Effector memory CD8-positive, alpha-beta T cell (primary cell): ENCODE measurements around the gene SART1.
A peak's percentile ranks its signal among the peaks of the same experiment; 100 is the strongest.

Experiments
- ATAC-seq: fragments of 150-1000 bp; cut with Tn5 transposase; replicated peaks from 2 replicates; pipeline ENCODE4 v1.10.0; 2021; ENCODE audit warnings: mild to moderate bottlenecking, moderate library complexity
- DNase-seq, 3 experiments: peaks; one replicate each; pipeline ENCODE4 v3.0.0; 2021
- H3K27ac Mint-ChIP-seq, 2 donors: one replicate each; pipeline ENCODE4 v1.8.0; 2022; ENCODE audit warnings: mild to moderate bottlenecking in 2 of 2, mixed read lengths in 2 of 2, moderate library complexity in 2 of 2
- H3K27me3 Mint-ChIP-seq, 2 donors: one replicate each; pipeline ENCODE4 v1.8.0; 2022; ENCODE audit warnings: mixed read lengths in 2 of 2
- H3K36me3 Mint-ChIP-seq: one replicate; pipeline ENCODE4 v1.8.0; 2022; ENCODE audit warnings: mild to moderate bottlenecking, moderate library complexity, mixed read lengths; ENCODE audit not compliant: insufficient read depth
- H3K4me1 Mint-ChIP-seq, 2 donors: one replicate each; pipeline ENCODE4 v1.8.0; 2022; ENCODE audit warnings: low read depth in 2 of 2, mixed read lengths in 2 of 2
- H3K4me3 Mint-ChIP-seq, 2 donors: one replicate each; pipeline ENCODE4 v1.8.0; 2022; ENCODE audit warnings: mild to moderate bottlenecking in 2 of 2, mixed read lengths in 2 of 2, moderate library complexity in 2 of 2
- H3K9me3 Mint-ChIP-seq, 2 donors: one replicate each; pipeline ENCODE4 v1.8.0; 2022; ENCODE audit warnings: mixed read lengths in 2 of 2

SART1 gene

GRCh38 chr11:65978391-65979238 lies 17.1 kb downstream of the SART1 start:
- Mint-ChIP-seq H3K27me3 (no peaks in the 10 kb centered on the region), H3K36me3 (peaks cover 57% of the 10 kb centered on the region), H3K4me1 (peaks cover 6 to 10% of the 10 kb centered on the region in 2 donors), H3K27ac (peak overlapping the region in 1 of 2 donors; percentile 82), H3K9me3 (no peaks in the 10 kb centered on the region), H3K4me3 (no peak overlapping the region)
- ATAC-seq: no peak
- DNase-seq: no peak

GRCh38 chr11:65979261-65979759 lies 17.8 kb downstream of the SART1 start:
- no peaks in the 10 kb centered on the region for H3K27me3 Mint-ChIP-seq
- peaks cover 51% of the 10 kb centered on the region for H3K36me3 Mint-ChIP-seq
- H3K9me3 Mint-ChIP-seq: no peaks in the 10 kb centered on the region
- DNase-seq: no peak
- no peak for ATAC-seq
- H3K4me1 Mint-ChIP-seq: peaks cover 6 to 8% of the 10 kb centered on the region in 2 donors
- H3K4me3 Mint-ChIP-seq: no peak overlapping the region
- peak overlapping the region in 1 of 2 donors; percentile 81 for H3K27ac Mint-ChIP-seq

- peaks cover 0 to under 1% of the 10 kb centered on the region in 2 donors for H3K4me1 Mint-ChIP-seq
- no peak overlapping the region for H3K4me3 Mint-ChIP-seq
- H3K9me3 Mint-ChIP-seq: no peaks in the 10 kb centered on the region
- H3K27me3 Mint-ChIP-seq: no peaks in the 10 kb centered on the region
- H3K36me3 Mint-ChIP-seq: peaks cover 32% of the 10 kb centered on the region
- ATAC-seq (no peak), DNase-seq (no peak)
- H3K27ac Mint-ChIP-seq: no peak overlapping the region
Observed at GRCh38 chr11:65981101-65981740, 19.7 kb downstream of the SART1 start.

- peaks cover 28% of the 10 kb centered on the region for H3K36me3 Mint-ChIP-seq
- no peak for DNase-seq
- H3K9me3 Mint-ChIP-seq: no peaks in the 10 kb centered on the region
- no peak overlapping the region for H3K27ac Mint-ChIP-seq
- H3K4me1 Mint-ChIP-seq: no peaks in the 10 kb centered on the region
- H3K4me3 Mint-ChIP-seq: no peak overlapping the region
- no peak for ATAC-seq
- H3K27me3 Mint-ChIP-seq: no peaks in the 10 kb centered on the region
Observed at GRCh38 chr11:65981972-65982823, 20.7 kb downstream of the SART1 start.

- no peak overlapping the region for H3K4me3 Mint-ChIP-seq
Observed at GRCh38 chr11:65982824-65983588, 21.5 kb downstream of the SART1 start.

GRCh38 chr11:65983589-65983987 lies 22.1 kb downstream of the SART1 start:
- peak overlapping the region in 1 of 2 donors; percentile 59 for H3K27ac Mint-ChIP-seq
- peaks cover 19% of the 10 kb centered on the region for H3K36me3 Mint-ChIP-seq
- H3K4me1 Mint-ChIP-seq: no peaks in the 10 kb centered on the region
- DNase-seq (no peak), ATAC-seq (no peak)
- H3K4me3 Mint-ChIP-seq: no peak overlapping the region
- no peaks in the 10 kb centered on the region for H3K27me3 Mint-ChIP-seq
- H3K9me3 Mint-ChIP-seq: no peaks in the 10 kb centered on the region

More at GRCh38 chr11:65982824-65983588, 21.5 kb downstream of the SART1 start:
- Mint-ChIP-seq H3K4me1 (no peaks in the 10 kb centered on the region), H3K36me3 (peaks cover 24% of the 10 kb centered on the region), H3K27me3 (no peaks in the 10 kb centered on the region), H3K27ac (peak overlapping the region in 1 of 2 donors; percentile 59), H3K9me3 (no peaks in the 10 kb centered on the region)
- no peak for ATAC-seq
- no peak for DNase-seq

- ATAC-seq: no peak
- Mint-ChIP-seq H3K4me3 (no peak overlapping the region), H3K4me1 (peaks cover 6 to 8% of the 10 kb centered on the region in 2 donors), H3K36me3 (no peaks in the 10 kb centered on the region), H3K9me3 (no peaks in the 10 kb centered on the region), H3K27ac (no peak overlapping the region), H3K27me3 (no peaks in the 10 kb centered on the region)
- no peak for DNase-seq
Observed at GRCh38 chr11:65987336-65987735, 25.8 kb downstream of the SART1 start.

GRCh38 chr11:65988791-65989592 lies 27.5 kb downstream of the SART1 start:
- peak; percentile 91 to 95 (median 93) for DNase-seq

GRCh38 chr11:65992056-65992455 lies 30.5 kb downstream of the SART1 start:
- no peak overlapping the region for H3K4me3 Mint-ChIP-seq
- H3K27ac Mint-ChIP-seq: no peak overlapping the region
- peaks cover 6 to 8% of the 10 kb centered on the region in 2 donors for H3K4me1 Mint-ChIP-seq
- no peak for DNase-seq
- no peak for ATAC-seq
- no peaks in the 10 kb centered on the region for H3K27me3 Mint-ChIP-seq
- peaks cover 22% of the 10 kb centered on the region for H3K36me3 Mint-ChIP-seq
- H3K9me3 Mint-ChIP-seq: no peaks in the 10 kb centered on the region

More at GRCh38 chr11:65988791-65989592, 27.5 kb downstream of the SART1 start:
- peak; percentile 97 for ATAC-seq
- Mint-ChIP-seq H3K36me3 (peaks cover 4% of the 10 kb centered on the region), H3K27ac (peak overlapping the region in 1 of 2 donors; percentile 66), H3K27me3 (no peaks in the 10 kb centered on the region), H3K9me3 (no peaks in the 10 kb centered on the region), H3K4me3 (no peak overlapping the region), H3K4me1 (peaks cover 6 to 8% of the 10 kb centered on the region in 2 donors)

- Mint-ChIP-seq H3K4me3 (no peak overlapping the region), H3K36me3 (peaks cover 57% of the 10 kb centered on the region), H3K27me3 (no peaks in the 10 kb centered on the region), H3K27ac (no peak overlapping the region), H3K9me3 (no peaks in the 10 kb centered on the region), H3K4me1 (peaks cover 21 to 22% of the 10 kb centered on the region in 2 donors)
- no peak for DNase-seq
- no peak for ATAC-seq
Observed at GRCh38 chr11:65997286-65997685, 35.8 kb downstream of the SART1 start.

GRCh38 chr11:66001942-66002647 lies 40.6 kb downstream of the SART1 start, which contains the start of the genes BANF1 and EIF1AD:
TSS of gene BANF1 (plus strand) at chr11:66002503. CDS start at chr11:66003251, 748 bp downstream.
TSS of gene EIF1AD (minus strand) at chr11:66002157. CDS start at chr11:66000389, 1,768 bp downstream.
- peak; percentile 92 to 97 (median 93) for DNase-seq
- H3K9me3 Mint-ChIP-seq: no peaks in the 10 kb centered on the region
- peak within 1 kb of the TSS; percentile 96 to 97 for H3K27ac Mint-ChIP-seq
- ATAC-seq: peak; percentile 78
- peaks cover 50% of the 10 kb centered on the region for H3K36me3 Mint-ChIP-seq
- H3K4me3 Mint-ChIP-seq: peak within 1 kb of the TSS; percentile 97
- H3K27me3 Mint-ChIP-seq: no peaks in the 10 kb centered on the region
- H3K4me1 Mint-ChIP-seq: peaks cover 24 to 29% of the 10 kb centered on the region in 2 donors
